Mesenchymal stem cell (in vitro differentiated cells and primary cell): ENCODE data around the gene PAPPA.

Experiments
- DNase-seq: peaks from one replicate; pipeline ENCODE4 v3.0.0-alpha.2; 2013
- H2AFZ ChIP-seq: one replicate; pipeline ENCODE4 v1.6.1; 2013; ENCODE audit warnings: low read depth, mild to moderate bottlenecking, control low read depth, inconsistent platforms, low read length, moderate library complexity
- H2AK5ac ChIP-seq: 2 replicates; pipeline ENCODE4 v1.6.1; 2013; ENCODE audit warnings: low read length, moderate library complexity, mild to moderate bottlenecking, inconsistent platforms; ENCODE audit not compliant: severe bottlenecking
- H2BK120ac ChIP-seq: one replicate; pipeline ENCODE4 v1.6.1; 2013; ENCODE audit warnings: low read depth, mild to moderate bottlenecking, inconsistent platforms, low read length, moderate library complexity
- H2BK12ac ChIP-seq, 2 experiments: one replicate each; pipeline ENCODE4 v1.6.1; 2013; ENCODE audit warnings: inconsistent platforms in 2 of 2, low read length in 2 of 2, mild to moderate bottlenecking in 2 of 2, moderate library complexity in 2 of 2, control low read depth in 1 of 2
- H2BK15ac ChIP-seq: one replicate; pipeline ENCODE4 v1.6.1; 2013; ENCODE audit warnings: mild to moderate bottlenecking, low read depth, inconsistent platforms; ENCODE audit not compliant: poor library complexity, severe bottlenecking
- H2BK5ac ChIP-seq: 2 replicates; pipeline ENCODE4 v1.6.1; 2013; ENCODE audit warnings: low read depth, mild to moderate bottlenecking, low read length, control low read depth, inconsistent platforms; ENCODE audit not compliant: poor library complexity, severe bottlenecking
- H3K14ac ChIP-seq, 2 experiments: one replicate each; pipeline ENCODE4 v1.6.1; 2013; ENCODE audit warnings: inconsistent platforms in 2 of 2, low read length in 2 of 2, control low read depth in 1 of 2, mild to moderate bottlenecking in 1 of 2, moderate library complexity in 1 of 2
- H3K18ac ChIP-seq, 2 experiments: one replicate each; pipeline ENCODE4 v1.6.1; 2013; ENCODE audit warnings: inconsistent platforms in 2 of 2, low read length in 2 of 2, control low read depth in 1 of 2, low read depth in 1 of 2, mild to moderate bottlenecking in 1 of 2
- H3K23ac ChIP-seq, 2 experiments: one replicate each; pipeline ENCODE4 v1.6.1; 2013; ENCODE audit warnings: inconsistent platforms in 2 of 2, low read length in 2 of 2, mild to moderate bottlenecking in 2 of 2, moderate library complexity in 2 of 2, control low read depth in 1 of 2
- H3K27ac ChIP-seq: 2 replicates; pipeline ENCODE4 v1.5.1; 2013; ENCODE audit warnings: mild to moderate bottlenecking, moderate library complexity, low read length, control low read depth, inconsistent platforms; ENCODE audit not compliant: poor library complexity, severe bottlenecking
- H3K27me3 ChIP-seq, 2 experiments: 2 replicates each; pipeline versions ENCODE4 v1.6.1 to v1.7.0; 2013; ENCODE audit warnings: low read length in 2 of 2, mild to moderate bottlenecking in 2 of 2, moderate library complexity in 2 of 2, control low read depth in 1 of 2, inconsistent platforms in 1 of 2; ENCODE audit not compliant: control insufficient read depth in 1 of 2, insufficient read depth in 1 of 2
- H3K36me3 ChIP-seq, 2 experiments: 2 replicates each; pipeline versions ENCODE4 v1.6.1 to v1.7.0; 2013; ENCODE audit warnings: low read length in 2 of 2, control low read depth in 1 of 2, inconsistent platforms in 1 of 2, low read depth in 1 of 2, mild to moderate bottlenecking in 1 of 2; ENCODE audit not compliant: insufficient read depth in 2 of 2, control insufficient read depth in 1 of 2
- H3K4ac ChIP-seq, 2 experiments: one replicate each; pipeline ENCODE4 v1.6.1; 2013; ENCODE audit warnings: inconsistent platforms in 2 of 2, low read length in 2 of 2, mild to moderate bottlenecking in 2 of 2, moderate library complexity in 2 of 2, control low read depth in 1 of 2, low read depth in 1 of 2
- H3K4me1 ChIP-seq: 2 replicates; pipeline ENCODE4 v1.6.1; 2013; ENCODE audit warnings: low read depth, low read length, control low read depth; ENCODE audit not compliant: control insufficient read depth, insufficient read depth
- H3K4me2 ChIP-seq: 2 replicates; pipeline ENCODE4 v1.6.1; 2013; ENCODE audit warnings: low read length, mild to moderate bottlenecking, inconsistent platforms; ENCODE audit not compliant: poor library complexity, severe bottlenecking
- H3K4me3 ChIP-seq, 2 experiments: 2 replicates each; pipeline versions ENCODE4 v1.5.1 to v1.7.0; 2013; ENCODE audit warnings: low read length in 2 of 2, mild to moderate bottlenecking in 2 of 2, control low read depth in 1 of 2, low read depth in 1 of 2; ENCODE audit not compliant: insufficient read depth in 1 of 2
- H3K79me1 ChIP-seq: replicated peaks from 2 replicates; pipeline ENCODE4 v1.6.1; 2013; ENCODE audit warnings: mild to moderate bottlenecking, control low read depth, low read length, inconsistent platforms; ENCODE audit not compliant: poor library complexity, severe bottlenecking
- H3K9ac ChIP-seq: 2 replicates; pipeline ENCODE4 v1.7.0; 2013; ENCODE audit warnings: mild to moderate bottlenecking, low read length, moderate library complexity
- H3K9me3 ChIP-seq: 2 replicates; pipeline ENCODE4 v1.7.0; 2013; ENCODE audit warnings: mild to moderate bottlenecking, low read length; ENCODE audit not compliant: control insufficient read depth
- H4K8ac ChIP-seq: one replicate; pipeline ENCODE4 v1.6.1; 2013; ENCODE audit warnings: inconsistent platforms, mild to moderate bottlenecking, low read length, moderate library complexity
- H4K91ac ChIP-seq: one replicate; pipeline ENCODE4 v1.6.1; 2013; ENCODE audit warnings: mild to moderate bottlenecking, low read length, inconsistent platforms
- WGBS: methylation state at CpG from one replicate; pipeline ENCODE4 v1.1.7; 2013; ENCODE audit warnings: mixed read lengths; 5-methylcytosine and 5-hydroxymethylcytosine counted together

Gene PAPPA

GRCh38 chr9:116141864-116142561 is 11.6 kb upstream of the PAPPA start:
- Histone ChIP-seq H3K27ac (no peak overlapping the region), H2AFZ (no peak overlapping the region), H3K4me1 (no peaks in the 10 kb centered on the region), H3K27me3 (no peaks in the 10 kb centered on the region), H3K9ac (no peak overlapping the region), H3K18ac (no peak overlapping the region), H3K4me3 (no peak overlapping the region), H3K14ac (no peak overlapping the region), H3K4ac (no peak overlapping the region), H2BK120ac (no peak overlapping the region), H3K9me3 (no peaks in the 10 kb centered on the region), H4K8ac (no peak overlapping the region), H2BK15ac (no peak overlapping the region), H3K36me3 (no peaks in the 10 kb centered on the region), H4K91ac (no peak overlapping the region), H2BK5ac (no peak overlapping the region), H2BK12ac (no peak overlapping the region), H2AK5ac (no peak overlapping the region), H3K79me1 (no peaks in the 10 kb centered on the region), H3K4me2 (no peak overlapping the region), H3K23ac (no peak overlapping the region)
- DNase-seq: no peak
- WGBS: 93% methylated on average over 6 of the region's 6 CpGs

- no peak overlapping the region for H2BK12ac ChIP-seq
- no peak overlapping the region for H2BK120ac ChIP-seq
- no peaks in the 10 kb centered on the region for H3K9me3 ChIP-seq
- no peak overlapping the region for H4K8ac ChIP-seq
- H3K9ac ChIP-seq: no peak overlapping the region
- H3K4me1 ChIP-seq: no peaks in the 10 kb centered on the region
- H3K18ac ChIP-seq: no peak overlapping the region
- H3K4me2 ChIP-seq: no peak overlapping the region
- H2AFZ ChIP-seq: no peak overlapping the region
- no peaks in the 10 kb centered on the region for H3K79me1 ChIP-seq
- no peak overlapping the region for H2BK15ac ChIP-seq
- no peak overlapping the region for H2BK5ac ChIP-seq
- H3K4me3 ChIP-seq: no peak overlapping the region
- no peak overlapping the region for H3K27ac ChIP-seq
- H3K14ac ChIP-seq: no peak overlapping the region
- no peak overlapping the region for H4K91ac ChIP-seq
- no peaks in the 10 kb centered on the region for H3K36me3 ChIP-seq
- no peak overlapping the region for H3K23ac ChIP-seq
- H2AK5ac ChIP-seq: no peak overlapping the region
- no peak for DNase-seq
- 98% methylated on average over 4 of the region's 5 CpGs for WGBS
- H3K4ac ChIP-seq: no peak overlapping the region
- no peaks in the 10 kb centered on the region for H3K27me3 ChIP-seq
Observed at GRCh38 chr9:116142706-116143492, 10.7 kb upstream of the PAPPA start.

- H2BK12ac ChIP-seq: peak overlapping the region in 1 of 2 experiments; percentile 67
- no peak overlapping the region for H2AFZ ChIP-seq
- no peak overlapping the region for H2BK120ac ChIP-seq
- 51% methylated on average over 5 of the region's 5 CpGs for WGBS
- H3K4me1 ChIP-seq: no peaks in the 10 kb centered on the region
- no peaks in the 10 kb centered on the region for H3K9me3 ChIP-seq
- no peaks in the 10 kb centered on the region for H3K36me3 ChIP-seq
- H3K27me3 ChIP-seq: no peaks in the 10 kb centered on the region
- H3K18ac ChIP-seq: no peak overlapping the region
- no peak overlapping the region for H2BK5ac ChIP-seq
- H3K4me3 ChIP-seq: peak overlapping the region in 1 of 2 experiments; percentile 3
- H3K4ac ChIP-seq: no peak overlapping the region
- H4K91ac ChIP-seq: no peak overlapping the region
- H3K9ac ChIP-seq: peak overlapping the region; percentile 5
- H2AK5ac ChIP-seq: no peak overlapping the region
- H2BK15ac ChIP-seq: no peak overlapping the region
- no peak overlapping the region for H3K4me2 ChIP-seq
- no peaks in the 10 kb centered on the region for H3K79me1 ChIP-seq
- no peak overlapping the region for H3K14ac ChIP-seq
- DNase-seq: peak; percentile 63
- no peak overlapping the region for H4K8ac ChIP-seq
- H3K23ac ChIP-seq: no peak overlapping the region
- no peak overlapping the region for H3K27ac ChIP-seq
Observed at GRCh38 chr9:116144038-116144437, 9.6 kb upstream of the PAPPA start.

GRCh38 chr9:116144555-116144954 is 9.0 kb upstream of the PAPPA start:
- Histone ChIP-seq H2BK5ac (no peak overlapping the region), H2BK15ac (no peak overlapping the region), H3K79me1 (no peaks in the 10 kb centered on the region), H4K91ac (no peak overlapping the region), H2BK12ac (peak overlapping the region in 1 of 2 experiments; percentile 77), H2AFZ (no peak overlapping the region), H3K27me3 (no peaks in the 10 kb centered on the region), H3K36me3 (no peaks in the 10 kb centered on the region), H2AK5ac (no peak overlapping the region), H3K9ac (peak overlapping the region; percentile 5), H3K23ac (no peak overlapping the region), H3K27ac (no peak overlapping the region), H3K18ac (no peak overlapping the region), H3K4ac (no peak overlapping the region), H3K4me2 (no peak overlapping the region), H3K4me1 (no peaks in the 10 kb centered on the region), H3K9me3 (no peaks in the 10 kb centered on the region), H4K8ac (no peak overlapping the region), H2BK120ac (no peak overlapping the region), H3K4me3 (no peak overlapping the region), H3K14ac (no peak overlapping the region)
- peak; percentile 15 for DNase-seq
- 81% methylated on average over 2 of the region's 2 CpGs for WGBS
